IMR-90 (cell line): ENCODE results near the gene SLCO6A1. TPM values are rescaled to one million over a fixed set of nuclear protein-coding genes. Genes with fewer than 3 reads are reported as not detected.

Experiments
- ATAC-seq: fragments of 200-7000 bp; cut with Tn5 transposase; 2 replicates; pipeline ENCODE4 v1.9.1; 2020; ENCODE audit warnings: low read depth, mild to moderate bottlenecking, moderate library complexity
- BruUV-seq: library from RNA; stranded (reverse); fragments of 400-500 nt; replicated peaks from 2 replicates; lab custom pipeline; 2021; lab: Mats Ljungman, UMichigan
- CTCF ChIA-PET: fragments of 300-600 bp; formaldehyde crosslinking; extraction: SDS; loops from one replicate; lab custom pipeline; 2021; ENCODE audit warnings: antibody characterized with exemption; lab: Yijun Ruan, JAX
- POLR2A ChIA-PET: fragments of 300-600 bp; sonication (Branson Sonifier 250); formaldehyde crosslinking; loops from one replicate; lab custom pipeline; 2022; ENCODE audit warnings: antibody characterized with exemption; ENCODE audit not compliant: unreplicated experiment; lab: Charles Lee
- DNase-seq: peaks from one replicate; pipeline ENCODE4 v3.0.0; 2013
- H2AFZ ChIP-seq: replicated peaks from 2 replicates; pipeline ENCODE3; 2013; ENCODE audit warnings: low read length, mild to moderate bottlenecking; ENCODE audit not compliant: poor library complexity
- H2AK5ac ChIP-seq: 2 replicates; pipeline ENCODE4 v1.6.1; 2013; ENCODE audit warnings: low read depth, low read length, inconsistent platforms
- H2AK9ac ChIP-seq: replicated peaks from 2 replicates; pipeline ENCODE3; 2013; ENCODE audit warnings: mild to moderate bottlenecking, low read depth, low read length, moderate library complexity; ENCODE audit not compliant: poor library complexity
- H2BK120ac ChIP-seq: 2 replicates; pipeline ENCODE4 v1.6.1; 2013; ENCODE audit warnings: low read depth, low read length, inconsistent platforms
- H2BK15ac ChIP-seq: 3 replicates; pipeline ENCODE4 v1.6.1; 2013; ENCODE audit warnings: low read depth, low read length, inconsistent platforms
- H2BK20ac ChIP-seq: 2 replicates; pipeline ENCODE4 v1.6.1; 2013; ENCODE audit warnings: low read depth, mild to moderate bottlenecking, inconsistent platforms, low read length, moderate library complexity
- H2BK5ac ChIP-seq: 2 replicates; pipeline ENCODE4 v1.6.1; 2013; ENCODE audit warnings: mild to moderate bottlenecking, low read depth, low read length, inconsistent platforms; ENCODE audit not compliant: poor library complexity, severe bottlenecking
- H3K14ac ChIP-seq: replicated peaks from 2 replicates; pipeline ENCODE4 v1.6.1; 2013; ENCODE audit warnings: low read depth, low read length, inconsistent platforms
- H3K18ac ChIP-seq: 2 replicates; pipeline ENCODE4 v1.6.1; 2013; ENCODE audit warnings: low read depth, low read length, control low read depth
- H3K23ac ChIP-seq: 2 replicates; pipeline ENCODE4 v1.6.1; 2013; ENCODE audit warnings: low read depth, low read length, inconsistent platforms
- H3K27ac ChIP-seq: 2 replicates; pipeline ENCODE4 v1.5.1; 2013; ENCODE audit warnings: mild to moderate bottlenecking, control low read depth, low read length; ENCODE audit not compliant: insufficient read depth
- H3K27me3 ChIP-seq: 2 replicates; pipeline ENCODE4 v1.6.1; 2013; ENCODE audit warnings: low read length; ENCODE audit not compliant: control insufficient read depth, insufficient read depth
- H3K36me3 ChIP-seq: 2 replicates; pipeline ENCODE4 v1.6.1; 2013; ENCODE audit warnings: low read length, mixed read lengths; ENCODE audit not compliant: control insufficient read depth, insufficient read depth
- H3K4ac ChIP-seq: 2 replicates; pipeline ENCODE4 v1.6.1; 2013; ENCODE audit warnings: low read depth, low read length, inconsistent platforms
- H3K4me1 ChIP-seq: 2 replicates; pipeline ENCODE4 v1.6.1; 2013; ENCODE audit warnings: low read length, mixed read lengths; ENCODE audit not compliant: control insufficient read depth, insufficient read depth
- H3K4me2 ChIP-seq: 2 replicates; pipeline ENCODE4 v1.6.1; 2013; ENCODE audit warnings: low read depth, mild to moderate bottlenecking, control low read depth, low read length, moderate library complexity
- H3K4me3 ChIP-seq: 2 replicates; pipeline ENCODE4 v1.5.1; 2013; ENCODE audit warnings: low read depth, mild to moderate bottlenecking, control low read depth, low read length, moderate library complexity; ENCODE audit not compliant: insufficient read depth
- H3K56ac ChIP-seq: 2 replicates; pipeline ENCODE4 v1.6.1; 2013; ENCODE audit warnings: low read length, inconsistent platforms; ENCODE audit not compliant: insufficient read depth; ENCODE audit errors: extremely low read depth
- H3K79me1 ChIP-seq, 2 experiments: 2 replicates each; pipeline ENCODE4 v1.6.1; 2013; ENCODE audit warnings: low read length in 2 of 2, inconsistent platforms in 1 of 2, low read depth in 1 of 2
- H3K9ac ChIP-seq: 2 replicates; pipeline ENCODE4 v1.6.1; 2013; ENCODE audit warnings: low read depth, low read length, control low read depth
- H3K9me1 ChIP-seq: 2 replicates; pipeline ENCODE4 v1.6.1; 2013; ENCODE audit warnings: low read length, inconsistent platforms; ENCODE audit not compliant: insufficient read depth
- H3K9me3 ChIP-seq: 2 replicates; pipeline ENCODE4 v1.6.1; 2013; ENCODE audit warnings: low read length; ENCODE audit not compliant: control insufficient read depth, insufficient read depth
- H4K20me1 ChIP-seq: 2 replicates; pipeline ENCODE4 v1.6.1; 2013; ENCODE audit warnings: low read length, inconsistent platforms; ENCODE audit not compliant: insufficient read depth
- H4K5ac ChIP-seq: 2 replicates; pipeline ENCODE4 v1.6.1; 2013; ENCODE audit warnings: mild to moderate bottlenecking, low read depth, low read length, control low read depth
- H4K8ac ChIP-seq, 2 experiments: 2 replicates each; pipeline ENCODE4 v1.6.1; 2013; ENCODE audit warnings: low read depth in 2 of 2, low read length in 2 of 2, control low read depth in 1 of 2, inconsistent platforms in 1 of 2
- H4K91ac ChIP-seq: 2 replicates; pipeline ENCODE4 v1.6.1; 2013; ENCODE audit warnings: low read depth, low read length, inconsistent platforms; ENCODE audit not compliant: insufficient read depth
- BHLHE40 ChIP-seq: fragments of 150-350 bp; IDR thresholded peaks from 2 replicates; pipeline ENCODE4 v1.6.1; 2016; ENCODE audit warnings: mild to moderate bottlenecking, low read depth, low read length
- CEBPB ChIP-seq: IDR thresholded peaks from 2 replicates; pipeline ENCODE4 v1.6.1; 2012; ENCODE audit warnings: low read depth, low read length, improper control_type of control experiment
- CHD1 ChIP-seq: IDR thresholded peaks from 2 replicates; pipeline ENCODE4 v1.6.1; 2012; ENCODE audit warnings: low read depth, low read length, improper control_type of control experiment
- CTCF ChIP-seq: conservative IDR thresholded peaks from 2 replicates; pipeline ENCODE4 v1.5.1; 2012; ENCODE audit warnings: mild to moderate bottlenecking, low read depth, low read length, improper control_type of control experiment
- ELK1 ChIP-seq: fragments of 150-350 bp; IDR thresholded peaks from 2 replicates; pipeline ENCODE4 v1.6.1; 2016; ENCODE audit warnings: low read depth, mild to moderate bottlenecking, low read length, moderate library complexity, borderline replicate concordance
- FOS ChIP-seq: fragments of 150-350 bp; IDR thresholded peaks from 2 replicates; pipeline ENCODE4 v1.6.1; 2016; ENCODE audit warnings: low read depth, low read length
- MAFK ChIP-seq: IDR thresholded peaks from 2 replicates; pipeline ENCODE4 v1.6.1; 2012; ENCODE audit warnings: low read depth, low read length, improper control_type of control experiment
- MAZ ChIP-seq: IDR thresholded peaks from 2 replicates; pipeline ENCODE4 v1.6.1; 2012; ENCODE audit warnings: low read depth, mild to moderate bottlenecking, low read length, improper control_type of control experiment, moderate library complexity, borderline replicate concordance
- MXI1 ChIP-seq: IDR thresholded peaks from 2 replicates; pipeline ENCODE4 v1.6.1; 2012; ENCODE audit warnings: low read depth, mild to moderate bottlenecking, low read length, moderate library complexity, borderline replicate concordance
- NFE2L2 ChIP-seq: fragments of 150-350 bp; IDR thresholded peaks from 2 replicates; pipeline ENCODE4 v1.6.1; 2016; ENCODE audit warnings: low read depth, mild to moderate bottlenecking, low read length
- POLR2A ChIP-seq: IDR thresholded peaks from 2 replicates; pipeline ENCODE4 v1.6.1; 2012; ENCODE audit warnings: mild to moderate bottlenecking, low read depth, low read length
- RAD21 ChIP-seq: IDR thresholded peaks from 2 replicates; pipeline ENCODE4 v1.6.1; 2012; ENCODE audit warnings: low read length, improper control_type of control experiment
- RCOR1 ChIP-seq: IDR thresholded peaks from 2 replicates; pipeline ENCODE4 v1.6.1; 2012; ENCODE audit warnings: mild to moderate bottlenecking, low read length, improper control_type of control experiment; ENCODE audit not compliant: insufficient replicate concordance
- RFX5 ChIP-seq: IDR thresholded peaks from 2 replicates; pipeline ENCODE4 v1.8.0; 2012; ENCODE audit warnings: low read depth, mild to moderate bottlenecking, low read length, moderate library complexity
- SMC3 ChIP-seq: fragments of 150-350 bp; IDR thresholded peaks from 2 replicates; pipeline ENCODE4 v1.6.1; 2016; ENCODE audit warnings: low read depth, mild to moderate bottlenecking, antibody characterized with exemption, low read length, moderate library complexity
- USF2 ChIP-seq: fragments of 150-350 bp; IDR thresholded peaks from 2 replicates; pipeline ENCODE4 v1.6.1; 2017; ENCODE audit warnings: mild to moderate bottlenecking, antibody characterized with exemption, low read length, low read depth
- WGBS, 2 experiments: methylation state at CpG; one replicate each; pipeline versions ENCODE4 v1.1.5 to v1.1.7; 2013; ENCODE audit warnings: missing lambda C conversion rate in 2 of 2; ENCODE audit not compliant: insufficient read length in 1 of 2; ENCODE audit errors: extremely low coverage in 2 of 2; 5-methylcytosine and 5-hydroxymethylcytosine counted together
- dilution Hi-C: fragments of 300-500 bp; cut with HindIII; formaldehyde crosslinking; loops from one replicate; pipeline ENCODE4 v1.14.3; 2018; ENCODE audit warnings: low sequenced_read_pairs; ENCODE audit not compliant: unreplicated experiment
- in situ Hi-C: fragments of 300-500 bp; cut with MboI; formaldehyde crosslinking; loops from 3 replicates; pipeline ENCODE4 v1.14.3; 2019; ENCODE audit warnings: low sequenced_read_pairs, inconsistent platforms, mixed read lengths
- intact Hi-C: fragments of 100-400 bp; cut with micrococcal nuclease; formaldehyde crosslinking; loops from 2 replicates; pipeline ENCODE4 v1.10.0; 2022
- polyA plus RNA-seq, 3 experiments: library from polyadenylated mRNA; depleted of rRNA; stranded (reverse); fragments of >200 nt; gene quantifications; 2 replicates each; pipeline ENCODE4 v1.2.3, GENCODE V29; 2012; ENCODE audit warnings: low replicate concordance in 1 of 3
- total RNA-seq: library from RNA; depleted of rRNA; stranded (reverse); fragments of >200 nt; gene quantifications from 2 replicates; pipeline ENCODE4 v1.2.3, GENCODE V29; 2012

Gene SLCO6A1
- total and polyA plus RNA-seq, 2 of the 4 experiments (the other 2 are of a cell fraction) = not detected

DNA sequence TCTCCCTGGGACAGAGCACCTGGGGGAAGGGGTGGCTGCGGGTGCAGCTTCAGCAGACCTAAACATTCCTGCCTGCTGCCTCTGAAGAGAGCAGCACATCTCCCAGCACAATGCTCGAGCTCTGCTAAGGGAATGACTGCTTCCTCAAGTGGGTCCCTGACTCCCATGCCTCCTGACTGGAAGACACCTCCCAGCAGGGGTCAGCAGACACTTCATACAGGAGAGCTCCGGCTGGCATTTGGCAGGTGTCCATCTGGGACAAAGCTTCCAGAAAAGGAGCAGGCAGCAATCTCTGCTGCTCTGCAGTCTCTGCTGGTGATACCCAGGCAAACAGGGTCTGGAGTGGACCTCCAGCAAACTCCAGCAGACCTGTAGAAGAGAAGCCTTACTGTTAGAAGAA, 77.2 kb downstream of the SLCO6A1 start:
- ATAC-seq = no peak
- no peak overlapping the region for H3K9ac ChIP-seq
- no peak overlapping the region for H2AK9ac ChIP-seq
- no peak overlapping the region for H3K18ac ChIP-seq
- dilution Hi-C loops = no loop called here
- no peak overlapping the region for H2BK20ac ChIP-seq
- no peak overlapping the region for H3K56ac ChIP-seq
- no peak overlapping the region for H3K27ac ChIP-seq
- no peak overlapping the region for H3K23ac ChIP-seq
- H3K36me3 ChIP-seq = no peaks in the 10 kb centered on the region
- no peak overlapping the region for H2AK5ac ChIP-seq
- ChIA-PET POLR2A (no interaction called here), CTCF (no interaction called here)
- H3K79me1 ChIP-seq = no peaks in the 10 kb centered on the region
- no peak overlapping the region for H3K4me2 ChIP-seq
- no peak overlapping the region for H4K91ac ChIP-seq
- H3K4ac ChIP-seq = no peak overlapping the region
- H3K4me3 ChIP-seq = no peak overlapping the region
- H2BK15ac ChIP-seq = no peak overlapping the region
- 80% methylated on average over 1 of the region's 3 CpGs; no CpG with 5 or more reads in 1 of the 2 experiments for WGBS, 2 experiments
- H3K9me3 ChIP-seq = peaks cover 6% of the 10 kb centered on the region; the same call in 1 of the 2 replicates
- no peaks in the 10 kb centered on the region for H4K20me1 ChIP-seq
- no peaks in the 10 kb centered on the region for H3K27me3 ChIP-seq
- H2AFZ ChIP-seq = no peak overlapping the region
- no peak overlapping the region for H2BK120ac ChIP-seq
- BruUV-seq = no TSS peak
- no peak overlapping the region for H2BK5ac ChIP-seq
- in situ Hi-C loops = no loop called here
- no peak overlapping the region for H4K8ac ChIP-seq
- no peaks in the 10 kb centered on the region for H3K9me1 ChIP-seq
- H3K4me1 ChIP-seq = no peaks in the 10 kb centered on the region
- no peak for TF ChIP-seq FOS
- TF ChIP-seq POLR2A = no peak
- no peak for TF ChIP-seq CTCF
- no peak for TF ChIP-seq CHD1
- TF ChIP-seq MAFK = no peak
- TF ChIP-seq CEBPB = no peak
- no peak for TF ChIP-seq NFE2L2
- no peak for TF ChIP-seq MXI1
- TF ChIP-seq RFX5 = no peak
- no peak for TF ChIP-seq ELK1
- no peak for TF ChIP-seq MAZ
- no peak for TF ChIP-seq BHLHE40
- no peak for TF ChIP-seq RAD21
- TF ChIP-seq RCOR1 = no peak
- TF ChIP-seq USF2 = no peak
- TF ChIP-seq SMC3 = no peak
- no peak for DNase-seq
- no peak overlapping the region for H3K14ac ChIP-seq
- intact Hi-C loops = no loop called here
- no peak overlapping the region for H4K5ac ChIP-seq
